Activated CD4-positive, alpha-beta memory T cell treated with anti-CD3 and anti-CD28 coated beads for 36 hours (primary cell): ENCODE results near the gene ATP4A. TPM values are rescaled to one million over a fixed set of nuclear protein-coding genes. Genes with fewer than 3 reads are reported as not detected.

ENCODE experiments used
- CTCF ChIA-PET: fragments of 350-600 bp; sonication (Branson Sonifier 250); formaldehyde crosslinking; loops from one replicate; lab custom pipeline; 2021; ENCODE audit warnings: antibody characterized with exemption, inconsistent platforms; lab: Charles Lee
- POLR2A ChIA-PET: fragments of 350-600 bp; sonication (Branson Sonifier 250); formaldehyde crosslinking; loops from one replicate; lab custom pipeline; 2021; ENCODE audit warnings: antibody characterized with exemption; lab: Charles Lee
- DNase-seq: peaks from one replicate; pipeline ENCODE4 v3.0.0-alpha.2; 2020
- H3K27ac Mint-ChIP-seq: one replicate; pipeline ENCODE4 v1.8.0; 2021; ENCODE audit warnings: mixed read lengths
- H3K27me3 Mint-ChIP-seq: one replicate; pipeline ENCODE4 v1.8.0; 2021; ENCODE audit warnings: mixed read lengths
- H3K36me3 Mint-ChIP-seq: one replicate; pipeline ENCODE4 v1.8.0; 2021; ENCODE audit warnings: mixed read lengths
- H3K4me1 Mint-ChIP-seq: one replicate; pipeline ENCODE4 v1.8.0; 2021; ENCODE audit warnings: low read depth, mixed read lengths
- H3K4me3 Mint-ChIP-seq: one replicate; pipeline ENCODE4 v1.8.0; 2021; ENCODE audit warnings: mild to moderate bottlenecking, mixed read lengths
- H3K9me3 Mint-ChIP-seq: one replicate; pipeline ENCODE4 v1.8.0; 2021; ENCODE audit warnings: mixed read lengths
- intact Hi-C: fragments of 100-400 bp; cut with micrococcal nuclease; formaldehyde crosslinking; loops from one replicate; pipeline ENCODE4 v1.15.1; 2023
- total RNA-seq, 2 experiments: library from RNA; stranded (reverse); gene quantifications; one replicate each; pipeline ENCODE4 v1.2.3, GENCODE V29; 2021

Gene ATP4A
- total RNA-seq, 2 experiments from 2014 or later, result not detected

DNA sequence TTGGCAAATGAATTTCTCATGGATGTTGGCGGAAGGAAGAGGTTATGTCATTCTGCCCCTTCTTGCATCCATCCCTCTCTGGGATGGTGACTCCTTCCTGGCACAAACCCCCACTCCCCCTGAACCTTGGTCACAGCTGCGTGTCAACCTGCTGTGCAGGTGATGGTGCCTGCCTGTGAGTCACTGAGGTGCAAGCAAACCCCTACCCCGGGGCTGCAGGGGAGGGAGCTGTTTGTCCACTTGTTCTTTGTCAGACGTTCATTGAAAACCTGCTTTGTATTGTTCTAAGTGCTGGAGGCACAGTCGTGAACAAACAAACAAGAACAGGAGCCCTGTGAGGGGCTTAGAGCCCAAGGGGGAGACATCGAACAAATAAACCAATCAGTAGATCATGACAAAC lies 32.2 kb downstream of the ATP4A start:
- intact Hi-C loops, result no loop called here
- Mint-ChIP-seq H3K27me3 (peaks cover 52% of the 10 kb centered on the region), H3K27ac (no peak overlapping the region), H3K9me3 (no peaks in the 10 kb centered on the region), H3K4me1 (peaks cover 13% of the 10 kb centered on the region), H3K4me3 (no peak overlapping the region), H3K36me3 (no peaks in the 10 kb centered on the region)
- DNase-seq, result no peak
- ChIA-PET POLR2A (no interaction called here), CTCF (interaction anchor here (1.4 to 1.5 kb wide), 2 partner anchors 17 to 21 kb away, joined by 4 read pairs; no protein-coding TSS in a partner anchor)

DNA sequence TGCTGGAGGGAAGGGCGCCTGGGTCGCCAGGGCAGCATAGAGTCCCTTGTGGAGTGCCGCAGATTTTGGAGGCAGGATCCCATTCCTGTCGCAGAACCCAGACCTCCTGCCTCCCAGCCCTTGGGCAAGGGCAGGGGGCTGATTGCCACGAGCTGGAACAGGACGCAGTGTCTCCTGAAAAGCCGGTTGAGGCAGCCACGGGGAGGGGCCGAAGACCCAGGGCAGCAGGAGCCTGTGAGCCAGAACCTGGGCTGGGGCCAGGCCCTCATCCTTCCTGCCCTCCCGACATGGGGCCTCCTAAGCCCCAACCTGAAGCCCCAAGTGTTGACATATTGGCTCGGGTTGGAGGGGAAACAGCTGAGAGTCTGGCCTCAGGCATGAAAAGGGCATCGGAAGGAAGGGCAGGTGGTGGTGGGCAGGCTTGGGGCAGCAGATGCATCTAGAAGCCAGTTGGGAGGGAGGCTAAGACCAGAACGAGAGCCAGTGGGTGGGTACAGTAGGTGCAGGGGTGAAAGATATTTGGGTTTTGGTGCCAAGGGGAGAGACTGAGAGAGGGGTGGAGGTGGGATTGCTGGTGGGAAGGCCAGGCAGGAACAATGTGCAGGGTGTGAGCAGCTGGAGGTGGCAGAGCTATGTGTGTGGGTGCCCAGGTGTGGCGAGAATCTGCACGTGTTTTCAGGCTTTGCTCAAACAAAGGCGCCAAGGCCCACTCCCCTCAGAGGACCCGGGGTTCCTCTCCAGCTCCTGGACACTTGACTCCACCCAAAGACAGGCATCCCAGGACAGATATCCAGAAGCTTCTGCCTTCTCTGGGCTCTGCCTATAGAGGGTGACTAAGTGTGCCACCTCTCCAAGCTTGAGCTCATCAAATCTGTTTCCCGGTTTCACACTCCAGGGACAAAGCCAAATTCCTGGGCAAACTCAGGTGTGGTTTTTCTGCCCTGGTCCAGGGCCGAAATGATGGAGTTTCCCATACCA lies 33.9 kb downstream of the ATP4A start:
- Mint-ChIP-seq H3K27ac (no peak overlapping the region), H3K36me3 (no peaks in the 10 kb centered on the region), H3K4me3 (no peak overlapping the region), H3K27me3 (peaks cover 49% of the 10 kb centered on the region), H3K9me3 (no peaks in the 10 kb centered on the region), H3K4me1 (peaks cover 13% of the 10 kb centered on the region)
- intact Hi-C loops, result no loop called here
- CTCF ChIA-PET, result interaction anchor here (1.3 to 1.4 kb wide), 2 partner anchors 35 to 177 kb away, joined by 3 to 4 read pairs; no protein-coding TSS in a partner anchor
- DNase-seq, result no peak
- POLR2A ChIA-PET, result no interaction called here

- intact Hi-C loops, result no loop called here
- no peak for DNase-seq
- no peaks in the 10 kb centered on the region for H3K36me3 Mint-ChIP-seq
- CTCF ChIA-PET, result interaction anchor here (1.3 to 1.4 kb wide), 2 partner anchors 34 to 176 kb away, joined by 3 to 4 read pairs; no protein-coding TSS in a partner anchor
- no peak within 1 kb of the TSS for H3K27ac Mint-ChIP-seq
- no peaks in the 10 kb centered on the region for H3K9me3 Mint-ChIP-seq
- no peak within 1 kb of the TSS for H3K4me3 Mint-ChIP-seq
- H3K27me3 Mint-ChIP-seq, result peaks cover 47% of the 10 kb centered on the region
- H3K4me1 Mint-ChIP-seq, result peaks cover 6% of the 10 kb centered on the region
- POLR2A ChIA-PET, result no interaction called here
Observed at GRCh38 chr19:35528218-35529038, 35.0 kb downstream of the ATP4A start, which contains the start of gene SBSN. Gene SBSN, minus strand, starts transcription at chr19:35528311. Its CDS starts 30 bp downstream, at chr19:35528281.

DNA sequence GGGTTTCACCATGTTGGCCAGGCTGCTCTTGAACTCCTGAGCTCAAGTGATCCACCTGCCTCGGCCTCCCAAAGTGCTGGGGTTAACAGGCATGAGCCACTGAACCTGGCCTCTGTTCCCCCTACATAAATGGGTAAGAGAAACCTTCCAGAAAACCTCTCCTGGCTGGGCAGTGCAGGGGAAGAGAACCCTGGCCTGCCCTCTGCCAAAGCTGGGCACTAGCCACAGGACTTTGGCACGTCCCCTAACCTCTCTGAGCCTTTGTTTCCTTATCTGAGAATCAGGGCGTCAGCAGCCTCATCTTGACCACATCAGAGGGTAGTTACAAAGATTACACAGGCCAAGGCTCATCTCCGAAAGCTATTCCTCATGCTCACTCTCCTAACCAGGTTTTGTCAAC lies 37.6 kb downstream of the ATP4A start:
- Mint-ChIP-seq H3K9me3 (no peaks in the 10 kb centered on the region), H3K36me3 (no peaks in the 10 kb centered on the region), H3K27ac (no peak overlapping the region), H3K4me3 (no peak overlapping the region), H3K27me3 (peaks cover 34% of the 10 kb centered on the region), H3K4me1 (no peaks in the 10 kb centered on the region)
- POLR2A ChIA-PET, result interaction anchor here (1.2 kb wide), 1 partner anchor 294 kb away, joined by 4 read pairs; no protein-coding TSS in a partner anchor
- DNase-seq, result no peak
- intact Hi-C loops, result no loop called here
- CTCF ChIA-PET, result no interaction called here

DNA sequence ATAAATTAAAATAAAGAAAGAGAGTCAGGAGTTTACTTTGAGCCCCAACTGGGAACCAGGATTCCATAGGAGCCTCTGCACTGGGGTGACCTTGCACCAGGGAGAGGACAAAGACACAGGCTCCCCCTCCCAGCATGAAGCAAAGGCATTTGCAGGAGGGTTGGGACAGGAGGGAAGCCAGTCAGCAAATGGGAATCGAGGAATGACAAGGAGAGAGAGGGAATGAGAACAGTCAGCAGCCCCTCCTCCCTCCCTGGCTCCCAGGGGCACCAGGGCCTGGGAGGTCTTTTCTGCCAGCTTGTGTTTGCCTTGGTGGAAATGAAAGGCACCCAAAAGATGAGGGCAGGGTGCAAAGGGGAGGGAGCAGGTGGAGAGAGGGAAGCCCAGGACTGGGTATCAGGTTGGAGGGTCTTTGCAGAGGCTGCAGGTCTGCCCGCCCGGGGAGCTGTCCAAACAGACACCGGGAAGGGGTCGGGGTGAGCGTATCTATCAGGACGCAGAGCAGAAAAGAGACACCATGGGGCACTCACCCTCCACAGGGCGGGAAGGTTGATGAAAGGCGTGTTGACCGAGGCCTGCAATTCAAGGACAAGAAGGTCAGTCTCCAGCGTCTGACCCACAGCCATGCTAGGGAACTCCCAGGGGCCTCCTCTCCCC lies 39.1 kb downstream of the ATP4A start:
- no peak for DNase-seq
- POLR2A ChIA-PET, result no interaction called here
- no peak overlapping the region for H3K27ac Mint-ChIP-seq
- no peak overlapping the region for H3K4me3 Mint-ChIP-seq
- CTCF ChIA-PET, result interaction anchor here (1.6 kb wide), 1 partner anchor 171 kb away, joined by 3 read pairs; no protein-coding TSS in a partner anchor
- H3K4me1 Mint-ChIP-seq, result no peaks in the 10 kb centered on the region
- peaks cover 26% of the 10 kb centered on the region for H3K27me3 Mint-ChIP-seq
- H3K9me3 Mint-ChIP-seq, result no peaks in the 10 kb centered on the region
- intact Hi-C loops, result no loop called here
- H3K36me3 Mint-ChIP-seq, result no peaks in the 10 kb centered on the region

DNA sequence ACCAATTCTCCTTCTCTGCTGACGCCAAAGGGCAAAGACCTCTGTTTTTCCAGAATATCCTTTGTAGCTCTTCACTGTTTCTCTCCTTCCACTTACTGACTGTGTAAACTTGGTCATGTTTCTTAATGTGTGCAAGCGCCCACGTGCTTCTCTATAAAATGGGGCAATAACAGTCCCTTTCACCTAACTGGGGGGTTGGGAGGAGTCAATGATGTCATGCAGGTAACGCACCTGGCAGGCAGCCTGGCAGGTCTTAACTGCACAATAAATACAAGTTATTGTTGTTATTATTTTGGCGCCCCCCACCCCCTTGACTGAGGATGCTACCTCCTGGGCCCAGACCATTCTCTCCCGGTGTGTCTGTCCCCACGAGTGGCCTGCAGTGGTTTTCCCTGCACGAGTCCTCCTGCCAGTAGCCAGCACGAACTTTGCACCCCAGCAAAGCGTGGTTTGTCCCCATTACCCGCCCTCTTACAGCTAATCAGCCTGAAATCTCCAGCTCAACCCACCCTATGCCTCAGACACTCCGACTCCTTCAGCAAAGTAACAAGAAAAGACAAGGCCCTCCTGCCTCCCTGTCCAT lies 40.6 kb downstream of the ATP4A start:
- DNase-seq, result no peak
- ChIA-PET CTCF (interaction anchor here (0.6 kb wide), 1 partner anchor 13 kb away, joined by 3 read pairs; no protein-coding TSS in a partner anchor), POLR2A (no interaction called here)
- intact Hi-C loops, result no loop called here
- Mint-ChIP-seq H3K27ac (no peak overlapping the region), H3K4me1 (no peaks in the 10 kb centered on the region), H3K36me3 (no peaks in the 10 kb centered on the region), H3K9me3 (no peaks in the 10 kb centered on the region), H3K4me3 (no peak overlapping the region), H3K27me3 (peaks cover 16% of the 10 kb centered on the region)

- Mint-ChIP-seq H3K27ac (no peak overlapping the region), H3K36me3 (no peaks in the 10 kb centered on the region), H3K4me1 (no peaks in the 10 kb centered on the region), H3K9me3 (no peaks in the 10 kb centered on the region), H3K27me3 (peaks cover 9% of the 10 kb centered on the region), H3K4me3 (no peak overlapping the region)
- ChIA-PET POLR2A (no interaction called here), CTCF (interaction anchor here (1.1 to 1.6 kb wide), 2 partner anchors 11 to 27 kb away, joined by 5 to 6 read pairs; no protein-coding TSS in a partner anchor)
- DNase-seq, result no peak
- intact Hi-C loops, result no loop called here
Observed at GRCh38 chr19:35521124-35521743, 42.2 kb downstream of the ATP4A start.

DNA sequence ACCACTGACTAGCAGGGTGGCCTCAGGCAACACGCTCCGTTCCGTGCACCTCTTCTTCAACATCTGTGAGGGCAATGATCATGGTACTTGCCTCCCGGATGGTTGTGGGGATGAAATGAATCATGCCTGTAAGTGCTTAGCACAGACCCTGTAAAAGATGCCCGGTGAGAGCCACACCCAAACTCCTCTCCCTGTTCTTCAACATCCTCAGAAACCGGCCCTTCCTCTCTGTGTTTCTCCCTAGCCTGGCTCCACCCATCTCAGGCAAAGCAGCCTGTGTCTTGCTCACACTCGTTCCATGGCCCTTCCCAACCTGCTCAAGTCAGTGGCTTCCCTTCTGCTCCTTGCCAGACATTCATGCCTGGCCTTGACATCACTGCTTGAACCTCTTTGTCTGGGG lies 44.2 kb downstream of the ATP4A start:
- Mint-ChIP-seq H3K27ac (no peak overlapping the region), H3K27me3 (peaks cover 6% of the 10 kb centered on the region), H3K4me3 (no peak overlapping the region), H3K4me1 (no peaks in the 10 kb centered on the region), H3K36me3 (no peaks in the 10 kb centered on the region), H3K9me3 (no peaks in the 10 kb centered on the region)
- DNase-seq, result no peak
- ChIA-PET POLR2A (no interaction called here), CTCF (interaction anchor here (0.6 to 1.6 kb wide), 3 partner anchors 24 to 72 kb away, joined by 3 to 4 read pairs (median 3); no protein-coding TSS in a partner anchor)
- intact Hi-C loops, result no loop called here

GRCh38 chr19:35518313-35518712 lies 45.1 kb downstream of the ATP4A start:
- Mint-ChIP-seq H3K36me3 (no peaks in the 10 kb centered on the region), H3K27ac (no peak overlapping the region), H3K9me3 (no peaks in the 10 kb centered on the region), H3K27me3 (peaks cover 8% of the 10 kb centered on the region), H3K4me1 (no peaks in the 10 kb centered on the region), H3K4me3 (no peak overlapping the region)
- intact Hi-C loops, result no loop called here
- ChIA-PET POLR2A (no interaction called here), CTCF (no interaction called here)
- DNase-seq, result no peak

DNA sequence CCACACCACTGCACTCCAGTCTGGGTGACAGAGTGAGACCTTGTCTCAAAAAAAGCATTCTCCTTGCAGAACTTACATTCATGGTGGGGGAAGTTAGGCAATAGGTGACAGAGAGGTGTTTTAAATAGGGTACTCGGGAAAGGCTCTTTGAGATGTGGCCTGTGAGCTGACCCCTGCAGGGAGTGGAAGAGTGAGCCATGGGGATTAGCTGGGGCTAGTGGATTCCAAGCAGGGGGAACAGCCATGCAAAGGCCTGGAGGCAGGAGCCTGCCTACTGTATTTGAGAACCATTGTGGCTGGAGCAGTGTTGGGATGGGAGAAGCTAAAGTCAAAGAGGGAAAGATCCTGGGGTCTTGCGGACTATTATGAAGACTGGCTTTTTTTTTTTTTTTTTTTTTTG lies 46.1 kb downstream of the ATP4A start:
- intact Hi-C loops, result no loop called here
- Mint-ChIP-seq H3K4me3 (no peak overlapping the region), H3K27ac (no peak overlapping the region), H3K4me1 (no peaks in the 10 kb centered on the region), H3K36me3 (no peaks in the 10 kb centered on the region), H3K9me3 (no peaks in the 10 kb centered on the region), H3K27me3 (peaks cover 10% of the 10 kb centered on the region)
- CTCF ChIA-PET, result interaction anchor here (0.6 kb wide), 1 partner anchor 31 kb away, joined by 4 read pairs; no protein-coding TSS in a partner anchor
- DNase-seq, result no peak
- POLR2A ChIA-PET, result no interaction called here

DNA sequence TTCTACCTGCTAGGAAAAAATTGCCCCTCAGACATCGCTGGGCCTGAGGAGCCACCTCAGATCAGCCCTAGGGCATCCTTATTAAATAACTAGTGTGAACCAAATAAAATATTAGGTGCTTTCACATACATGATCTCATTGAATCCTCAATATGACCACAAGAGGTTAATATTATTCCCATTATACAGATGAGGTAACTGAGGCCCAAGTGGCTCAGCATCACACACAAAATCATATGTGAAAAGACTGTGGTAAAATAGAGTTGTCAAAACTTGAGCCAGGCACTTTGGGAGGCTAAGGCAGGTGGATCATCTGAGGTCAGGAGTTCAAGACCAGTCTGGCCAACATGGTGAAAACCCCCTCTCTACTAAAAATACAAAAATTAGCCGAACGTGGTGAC lies 47.1 kb downstream of the ATP4A start:
- Mint-ChIP-seq H3K36me3 (no peaks in the 10 kb centered on the region), H3K27me3 (peaks cover 12% of the 10 kb centered on the region), H3K27ac (no peak overlapping the region), H3K9me3 (no peaks in the 10 kb centered on the region), H3K4me3 (no peak overlapping the region), H3K4me1 (no peaks in the 10 kb centered on the region)
- CTCF ChIA-PET, result no interaction called here
- intact Hi-C loops, result no loop called here
- DNase-seq, result no peak
- POLR2A ChIA-PET, result no interaction called here
